ENCODE measurements around the gene NECTIN1. TPM values are rescaled to one million over a fixed set of nuclear protein-coding genes. Genes with fewer than 3 reads are reported as not detected.

Gene NECTIN1
- total and polyA plus RNA-seq, 2 of the 13 experiments (the other 11 are each of a cell fraction or from before 2014, with no cell fraction given) = 3.9 to 7.3 TPM

- TF ChIP-seq ZBTB40 (IDR thresholded peaks at IDR 0.05) (no peak), ZBTB40 (CRISPR knock-in tag; IDR thresholded peaks at IDR 0.05) (no peak), SMAD1 (CRISPR knock-in tag; IDR thresholded peaks at IDR 0.05; ENCODE audit: borderline replicate concordance, low read depth) (no peak), NFYB (CRISPR knock-in tag; IDR thresholded peaks at IDR 0.05) (no peak), ZKSCAN1 (IDR thresholded peaks at IDR 0.05; ENCODE audit: low read length) (no peak)
Observed at GRCh38 chr11:119686177-119686882, 42.7 kb downstream of the NECTIN1 start (continued).

Data from HepG2 (cell line).